IMR-90 (cell line): ENCODE results near the gene CECR2. TPM values are rescaled to one million over a fixed set of nuclear protein-coding genes. Genes with fewer than 3 reads are reported as not detected.

Experiments
- ATAC-seq: fragments of 200-7000 bp; cut with Tn5 transposase; 2 replicates; pipeline ENCODE4 v1.9.1; 2020; ENCODE audit warnings: low read depth, mild to moderate bottlenecking, moderate library complexity
- BruUV-seq: library from RNA; stranded (reverse); fragments of 400-500 nt; replicated peaks from 2 replicates; lab custom pipeline; 2021; lab: Mats Ljungman, UMichigan
- CTCF ChIA-PET: fragments of 300-600 bp; formaldehyde crosslinking; extraction: SDS; loops from one replicate; lab custom pipeline; 2021; ENCODE audit warnings: antibody characterized with exemption; lab: Yijun Ruan, JAX
- POLR2A ChIA-PET: fragments of 300-600 bp; sonication (Branson Sonifier 250); formaldehyde crosslinking; loops from one replicate; lab custom pipeline; 2022; ENCODE audit warnings: antibody characterized with exemption; ENCODE audit not compliant: unreplicated experiment; lab: Charles Lee
- DNase-seq: peaks from one replicate; pipeline ENCODE4 v3.0.0; 2013
- H2AFZ ChIP-seq: replicated peaks from 2 replicates; pipeline ENCODE3; 2013; ENCODE audit warnings: low read length, mild to moderate bottlenecking; ENCODE audit not compliant: poor library complexity
- H2AK5ac ChIP-seq: 2 replicates; pipeline ENCODE4 v1.6.1; 2013; ENCODE audit warnings: low read depth, low read length, inconsistent platforms
- H2AK9ac ChIP-seq: replicated peaks from 2 replicates; pipeline ENCODE3; 2013; ENCODE audit warnings: mild to moderate bottlenecking, low read depth, low read length, moderate library complexity; ENCODE audit not compliant: poor library complexity
- H2BK120ac ChIP-seq: 2 replicates; pipeline ENCODE4 v1.6.1; 2013; ENCODE audit warnings: low read depth, low read length, inconsistent platforms
- H2BK15ac ChIP-seq: 3 replicates; pipeline ENCODE4 v1.6.1; 2013; ENCODE audit warnings: low read depth, low read length, inconsistent platforms
- H2BK20ac ChIP-seq: 2 replicates; pipeline ENCODE4 v1.6.1; 2013; ENCODE audit warnings: low read depth, mild to moderate bottlenecking, inconsistent platforms, low read length, moderate library complexity
- H2BK5ac ChIP-seq: 2 replicates; pipeline ENCODE4 v1.6.1; 2013; ENCODE audit warnings: mild to moderate bottlenecking, low read depth, low read length, inconsistent platforms; ENCODE audit not compliant: poor library complexity, severe bottlenecking
- H3K14ac ChIP-seq: replicated peaks from 2 replicates; pipeline ENCODE4 v1.6.1; 2013; ENCODE audit warnings: low read depth, low read length, inconsistent platforms
- H3K18ac ChIP-seq: 2 replicates; pipeline ENCODE4 v1.6.1; 2013; ENCODE audit warnings: low read depth, low read length, control low read depth
- H3K23ac ChIP-seq: 2 replicates; pipeline ENCODE4 v1.6.1; 2013; ENCODE audit warnings: low read depth, low read length, inconsistent platforms
- H3K27ac ChIP-seq: 2 replicates; pipeline ENCODE4 v1.5.1; 2013; ENCODE audit warnings: mild to moderate bottlenecking, control low read depth, low read length; ENCODE audit not compliant: insufficient read depth
- H3K27me3 ChIP-seq: 2 replicates; pipeline ENCODE4 v1.6.1; 2013; ENCODE audit warnings: low read length; ENCODE audit not compliant: control insufficient read depth, insufficient read depth
- H3K36me3 ChIP-seq: 2 replicates; pipeline ENCODE4 v1.6.1; 2013; ENCODE audit warnings: low read length, mixed read lengths; ENCODE audit not compliant: control insufficient read depth, insufficient read depth
- H3K4ac ChIP-seq: 2 replicates; pipeline ENCODE4 v1.6.1; 2013; ENCODE audit warnings: low read depth, low read length, inconsistent platforms
- H3K4me1 ChIP-seq: 2 replicates; pipeline ENCODE4 v1.6.1; 2013; ENCODE audit warnings: low read length, mixed read lengths; ENCODE audit not compliant: control insufficient read depth, insufficient read depth
- H3K4me2 ChIP-seq: 2 replicates; pipeline ENCODE4 v1.6.1; 2013; ENCODE audit warnings: low read depth, mild to moderate bottlenecking, control low read depth, low read length, moderate library complexity
- H3K4me3 ChIP-seq: 2 replicates; pipeline ENCODE4 v1.5.1; 2013; ENCODE audit warnings: low read depth, mild to moderate bottlenecking, control low read depth, low read length, moderate library complexity; ENCODE audit not compliant: insufficient read depth
- H3K56ac ChIP-seq: 2 replicates; pipeline ENCODE4 v1.6.1; 2013; ENCODE audit warnings: low read length, inconsistent platforms; ENCODE audit not compliant: insufficient read depth; ENCODE audit errors: extremely low read depth
- H3K79me1 ChIP-seq, 2 experiments: 2 replicates each; pipeline ENCODE4 v1.6.1; 2013; ENCODE audit warnings: low read length in 2 of 2, inconsistent platforms in 1 of 2, low read depth in 1 of 2
- H3K9ac ChIP-seq: 2 replicates; pipeline ENCODE4 v1.6.1; 2013; ENCODE audit warnings: low read depth, low read length, control low read depth
- H3K9me1 ChIP-seq: 2 replicates; pipeline ENCODE4 v1.6.1; 2013; ENCODE audit warnings: low read length, inconsistent platforms; ENCODE audit not compliant: insufficient read depth
- H3K9me3 ChIP-seq: 2 replicates; pipeline ENCODE4 v1.6.1; 2013; ENCODE audit warnings: low read length; ENCODE audit not compliant: control insufficient read depth, insufficient read depth
- H4K20me1 ChIP-seq: 2 replicates; pipeline ENCODE4 v1.6.1; 2013; ENCODE audit warnings: low read length, inconsistent platforms; ENCODE audit not compliant: insufficient read depth
- H4K5ac ChIP-seq: 2 replicates; pipeline ENCODE4 v1.6.1; 2013; ENCODE audit warnings: mild to moderate bottlenecking, low read depth, low read length, control low read depth
- H4K8ac ChIP-seq, 2 experiments: 2 replicates each; pipeline ENCODE4 v1.6.1; 2013; ENCODE audit warnings: low read depth in 2 of 2, low read length in 2 of 2, control low read depth in 1 of 2, inconsistent platforms in 1 of 2
- H4K91ac ChIP-seq: 2 replicates; pipeline ENCODE4 v1.6.1; 2013; ENCODE audit warnings: low read depth, low read length, inconsistent platforms; ENCODE audit not compliant: insufficient read depth
- BHLHE40 ChIP-seq: fragments of 150-350 bp; IDR thresholded peaks from 2 replicates; pipeline ENCODE4 v1.6.1; 2016; ENCODE audit warnings: mild to moderate bottlenecking, low read depth, low read length
- ELK1 ChIP-seq: fragments of 150-350 bp; IDR thresholded peaks from 2 replicates; pipeline ENCODE4 v1.6.1; 2016; ENCODE audit warnings: low read depth, mild to moderate bottlenecking, low read length, moderate library complexity, borderline replicate concordance
- MAFK ChIP-seq: IDR thresholded peaks from 2 replicates; pipeline ENCODE4 v1.6.1; 2012; ENCODE audit warnings: low read depth, low read length, improper control_type of control experiment
- MXI1 ChIP-seq: IDR thresholded peaks from 2 replicates; pipeline ENCODE4 v1.6.1; 2012; ENCODE audit warnings: low read depth, mild to moderate bottlenecking, low read length, moderate library complexity, borderline replicate concordance
- NFE2L2 ChIP-seq: fragments of 150-350 bp; IDR thresholded peaks from 2 replicates; pipeline ENCODE4 v1.6.1; 2016; ENCODE audit warnings: low read depth, mild to moderate bottlenecking, low read length
- SMC3 ChIP-seq: fragments of 150-350 bp; IDR thresholded peaks from 2 replicates; pipeline ENCODE4 v1.6.1; 2016; ENCODE audit warnings: low read depth, mild to moderate bottlenecking, antibody characterized with exemption, low read length, moderate library complexity
- WGBS, 2 experiments: methylation state at CpG; one replicate each; pipeline versions ENCODE4 v1.1.5 to v1.1.7; 2013; ENCODE audit warnings: missing lambda C conversion rate in 2 of 2; ENCODE audit not compliant: insufficient read length in 1 of 2; ENCODE audit errors: extremely low coverage in 2 of 2; 5-methylcytosine and 5-hydroxymethylcytosine counted together
- dilution Hi-C: fragments of 300-500 bp; cut with HindIII; formaldehyde crosslinking; loops from one replicate; pipeline ENCODE4 v1.14.3; 2018; ENCODE audit warnings: low sequenced_read_pairs; ENCODE audit not compliant: unreplicated experiment
- in situ Hi-C: fragments of 300-500 bp; cut with MboI; formaldehyde crosslinking; loops from 3 replicates; pipeline ENCODE4 v1.14.3; 2019; ENCODE audit warnings: low sequenced_read_pairs, inconsistent platforms, mixed read lengths
- intact Hi-C: fragments of 100-400 bp; cut with micrococcal nuclease; formaldehyde crosslinking; loops from 2 replicates; pipeline ENCODE4 v1.10.0; 2022
- polyA plus RNA-seq, 3 experiments: library from polyadenylated mRNA; depleted of rRNA; stranded (reverse); fragments of >200 nt; gene quantifications; 2 replicates each; pipeline ENCODE4 v1.2.3, GENCODE V29; 2012; ENCODE audit warnings: low replicate concordance in 1 of 3
- total RNA-seq: library from RNA; depleted of rRNA; stranded (reverse); fragments of >200 nt; gene quantifications from 2 replicates; pipeline ENCODE4 v1.2.3, GENCODE V29; 2012

CECR2 gene
- total and polyA plus RNA-seq, 2 of the 4 experiments (the other 2 are of a cell fraction) = under 0.01 TPM; not detected in 1

GRCh38 chr22:17358415-17358814, 10.8 kb upstream of the CECR2 start:
- H3K36me3 ChIP-seq = no peaks in the 10 kb centered on the region
- no peaks in the 10 kb centered on the region for H3K27me3 ChIP-seq
- no peak overlapping the region for H3K4me3 ChIP-seq
- H3K4me1 ChIP-seq = no peaks in the 10 kb centered on the region
- H2AFZ ChIP-seq = no peak overlapping the region
- no peak overlapping the region for H3K27ac ChIP-seq
- H3K9ac ChIP-seq = no peak overlapping the region
- H3K4me2 ChIP-seq = no peak overlapping the region
- dilution Hi-C loops = no loop called here
- no peak overlapping the region for H2AK9ac ChIP-seq
- H3K9me1 ChIP-seq = no peaks in the 10 kb centered on the region
- H2BK120ac ChIP-seq = no peak overlapping the region
- no peak overlapping the region for H4K91ac ChIP-seq
- no peaks in the 10 kb centered on the region for H3K9me3 ChIP-seq
- H4K5ac ChIP-seq = no peak overlapping the region
- H2AK5ac ChIP-seq = no peak overlapping the region
- WGBS, 2 experiments = 80% methylated on average over 4 of the region's 9 CpGs; no CpG with 5 or more reads in 1 of the 2 experiments
- H2BK15ac ChIP-seq = no peak overlapping the region
- H2BK20ac ChIP-seq = no peak overlapping the region
- DNase-seq (no peak), ATAC-seq (no peak)
- H3K18ac ChIP-seq = no peak overlapping the region
- H3K23ac ChIP-seq = no peak overlapping the region
- H3K14ac ChIP-seq = no peak overlapping the region
- TF ChIP-seq NFE2L2 (no peak), BHLHE40 (no peak), SMC3 (no peak), ELK1 (no peak), MXI1 (no peak), MAFK (no peak)
- no peaks in the 10 kb centered on the region for H4K20me1 ChIP-seq
- no TSS peak for BruUV-seq
- in situ Hi-C loops = loop anchor here (10.0 kb wide), 1 partner anchor 56 kb away; no protein-coding TSS in a partner anchor
- no peak overlapping the region for H3K4ac ChIP-seq
- intact Hi-C loops = no loop called here
- no peaks in the 10 kb centered on the region for H3K79me1 ChIP-seq
- H2BK5ac ChIP-seq = no peak overlapping the region
- ChIA-PET POLR2A (no interaction called here), CTCF (no interaction called here)
- no peak overlapping the region for H3K56ac ChIP-seq
- H4K8ac ChIP-seq = no peak overlapping the region
